ENCODE results near the gene NFATC1. TPM values are rescaled to one million over a fixed set of nuclear protein-coding genes. Genes with fewer than 3 reads are reported as not detected.

The NFATC1 gene
- polyA plus RNA-seq, 1 of the 3 experiments (the other 2 are of a cell fraction) = 0.02 TPM

- DNase-seq = no peak
- ChIA-PET CTCF (no interaction called here), POLR2A (no interaction called here)
- H3K36me3 ChIP-seq (replicated peaks in 1 of 2; ENCODE audit: control insufficient read depth in 1 of 2, insufficient read depth in 2 of 2, low read length in 1 of 2) = no peaks in the 10 kb centered on the region
- no peaks in the 10 kb centered on the region for H3K4me1 ChIP-seq (ENCODE audit: control insufficient read depth in 1 of 2, insufficient read depth in 2 of 2, low read depth in 1 of 2, low read length in 1 of 2)
- no peak overlapping the region for H2AFZ ChIP-seq (ENCODE audit: low read depth)
- no peaks in the 10 kb centered on the region for H3K9me2 ChIP-seq
- H3K4me3 ChIP-seq (ENCODE audit: low read depth in 2 of 2, low read length in 1 of 2) = no peak overlapping the region
- H3F3A ChIP-seq (replicated peaks; ENCODE audit: insufficient read depth) = peaks cover 3% of the 10 kb centered on the region
- no peaks in the 10 kb centered on the region for H3K9me3 ChIP-seq
- 23% methylated on average over 19 of the region's 19 CpGs for WGBS (ENCODE audit: low lambda C conversion rate)
- peaks cover 94% of the 10 kb centered on the region for H3K27me3 ChIP-seq (ENCODE audit: insufficient read depth)
- H3K9ac ChIP-seq = no peak overlapping the region
- no peaks in the 10 kb centered on the region for H3K79me2 ChIP-seq (ENCODE audit: insufficient read depth)
- no peak overlapping the region for H3K4me2 ChIP-seq
- H3K27ac ChIP-seq (ENCODE audit: low read depth in 2 of 2, low read length in 1 of 2) = no peak overlapping the region
- no peak for TF ChIP-seq CTCF (IDR thresholded peaks at IDR 0.05)
- TF ChIP-seq FOXM1 (IDR thresholded peaks at IDR 0.05; ENCODE audit: low read depth) = no peak
- TF ChIP-seq EP300 (IDR thresholded peaks at IDR 0.05; ENCODE audit: borderline replicate concordance in 1 of 2, low read depth in 1 of 2, low read length in 1 of 2) = no peak
- no peak for TF ChIP-seq POLR2AphosphoS5 (IDR thresholded peaks at IDR 0.05; ENCODE audit: low read depth, low read length)
- TF ChIP-seq USF1 (IDR thresholded peaks at IDR 0.05; ENCODE audit: borderline replicate concordance, low read depth) = no peak
- no peak for TF ChIP-seq EZH2phosphoT487 (IDR thresholded peaks at IDR 0.05; ENCODE audit: borderline replicate concordance, low read depth)
- TF ChIP-seq TCF12 (IDR thresholded peaks at IDR 0.05) = no peak
- TF ChIP-seq YY1 (IDR thresholded peaks at IDR 0.05; ENCODE audit: low read depth) = no peak
- no peak for TF ChIP-seq NFIC (IDR thresholded peaks at IDR 0.05; ENCODE audit: borderline replicate concordance)
- TF ChIP-seq ZBTB33 (IDR thresholded peaks at IDR 0.05; ENCODE audit: borderline replicate concordance, low read depth) = no peak
- no peak for TF ChIP-seq GABPA (IDR thresholded peaks at IDR 0.05; ENCODE audit: low read depth)
- TF ChIP-seq RCOR1 (IDR thresholded peaks at IDR 0.05; ENCODE audit: low read length) = no peak
- no peak for TF ChIP-seq MEF2A (IDR thresholded peaks at IDR 0.05; ENCODE audit: borderline replicate concordance, low read depth)
- no peak for TF ChIP-seq PBX3 (IDR thresholded peaks at IDR 0.05)
- TF ChIP-seq CHD2 (IDR thresholded peaks at IDR 0.05; ENCODE audit: low read length, partially characterized antibody) = no peak
- TF ChIP-seq GATA2 (CRISPR knock-in tag; IDR thresholded peaks at IDR 0.05) = no peak
- no peak for TF ChIP-seq MXI1 (IDR thresholded peaks at IDR 0.05; ENCODE audit: low read depth, low read length)
- no peak for TF ChIP-seq SIN3A (IDR thresholded peaks at IDR 0.05; ENCODE audit: borderline replicate concordance, low read depth, low read length)
- no peak for TF ChIP-seq TEAD4 (IDR thresholded peaks at IDR 0.05; ENCODE audit: borderline replicate concordance, insufficient read depth)
- no peak for TF ChIP-seq FOSL2 (IDR thresholded peaks at IDR 0.05; ENCODE audit: borderline replicate concordance, low read depth)
- H4K20me1 ChIP-seq (ENCODE audit: insufficient read depth) = 0 out of 2 replicates have a peak, but pooled peaks cover 4% of the 10 kb centered on the region
Measured at GRCh38 chr18:79424880-79425568, 29.3 kb downstream of the NFATC1 start.
